Measurements from ENCODE around the gene RBM39. TPM values are rescaled to one million over a fixed set of nuclear protein-coding genes. Genes with fewer than 3 reads are reported as not detected.

Gene RBM39
- total and polyA plus RNA-seq, 3 experiments from 2014 or later = 157 to 352 (median 349) TPM

DNA sequence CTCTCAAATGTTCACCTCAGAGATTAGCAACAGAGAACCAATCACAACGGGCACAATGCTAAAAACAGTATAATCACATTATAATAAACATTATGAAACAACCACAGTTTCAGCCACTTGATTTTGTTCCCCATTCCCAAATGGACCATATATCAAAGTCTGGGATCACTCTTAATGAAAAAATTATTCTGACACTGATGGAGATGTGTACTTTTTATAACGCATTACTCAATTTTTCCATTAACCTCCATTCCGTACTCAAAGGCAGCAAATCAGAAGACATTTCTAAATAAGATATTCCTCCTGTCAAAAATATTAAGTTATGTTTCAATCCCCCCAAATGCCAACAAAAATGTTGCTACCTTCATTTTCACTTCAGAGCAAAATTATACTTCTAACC, 80.2 kb downstream of the RBM39 start:
- no peaks in the 10 kb centered on the region for H3K9me3 Mint-ChIP-seq
- Histone ChIP-seq H3K4me3 (ENCODE audit: low read length) (peak overlapping the region; percentile 95), H3K4me1 (ENCODE audit: insufficient read depth, low read length) (peaks cover 66% of the 10 kb centered on the region)

GRCh38 chr20:35661053-35661452, 81.0 kb downstream of the RBM39 start:
- Histone ChIP-seq H3K9me3 (ENCODE audit: low read length) (no peaks in the 10 kb centered on the region), H3K36me3 (ENCODE audit: insufficient read depth, low read length) (no peaks in the 10 kb centered on the region), H3K4me3 (ENCODE audit: low read length) (peak overlapping the region; percentile 11), H3K27me3 (ENCODE audit: insufficient read depth, low read length, poor library complexity, severe bottlenecking) (no peaks in the 10 kb centered on the region), H3K27ac (ENCODE audit: low read depth, low read length) (no peak overlapping the region), H3K4me1 (ENCODE audit: insufficient read depth, low read length) (peaks cover 70% of the 10 kb centered on the region)
- H3K27ac Mint-ChIP-seq = peak overlapping the region; percentile 33 to 100 (median 99)
- no peaks in the 10 kb centered on the region for H3K9me3 Mint-ChIP-seq
- peaks cover 0 to 35% (median 1%) of the 10 kb centered on the region in 3 donors for H3K36me3 Mint-ChIP-seq
- peaks cover 66 to 79% (median 74%) of the 10 kb centered on the region in 3 donors for H3K4me1 Mint-ChIP-seq
- ChIA-PET POLR2A (interaction anchor here (0.6 to 1.3 kb wide), 2 partner anchors 42 to 52 kb away, joined by 4 read pairs; no protein-coding TSS in a partner anchor), CTCF (interaction anchor here (1.9 kb wide), 1 partner anchor 42 kb away, joined by 6 read pairs; no protein-coding TSS in a partner anchor)
- DNase-seq = no peak
- peak overlapping the region; percentile 86 to 98 (median 96) for H3K4me3 Mint-ChIP-seq
- no peaks in the 10 kb centered on the region for H3K27me3 Mint-ChIP-seq

More for the DNA sequence above, 80.2 kb downstream of the RBM39 start:
- POLR2A ChIA-PET = no interaction called here
- H3K36me3 ChIP-seq (ENCODE audit: insufficient read depth, low read length) = no peaks in the 10 kb centered on the region
- no peak for DNase-seq
- peak overlapping the region; percentile 43 to 100 (median 99) for H3K27ac Mint-ChIP-seq
- H3K4me1 Mint-ChIP-seq = peaks cover 66 to 74% (median 68%) of the 10 kb centered on the region in 3 donors
- H3K27me3 ChIP-seq (ENCODE audit: insufficient read depth, low read length, poor library complexity, severe bottlenecking) = no peaks in the 10 kb centered on the region
- H3K36me3 Mint-ChIP-seq = peaks cover 0 to 30% (median 1%) of the 10 kb centered on the region in 3 donors
- no peaks in the 10 kb centered on the region for H3K27me3 Mint-ChIP-seq
- H3K27ac ChIP-seq (ENCODE audit: low read depth, low read length) = no peak overlapping the region
- peak overlapping the region; percentile 86 to 98 (median 96) for H3K4me3 Mint-ChIP-seq
- CTCF ChIA-PET = interaction anchor here (1.9 kb wide), 1 partner anchor 43 kb away, joined by 6 read pairs; no protein-coding TSS in a partner anchor
- no peaks in the 10 kb centered on the region for H3K9me3 ChIP-seq (ENCODE audit: low read length)

- ChIA-PET CTCF (interaction anchor here (1.9 kb wide), 1 partner anchor 41 kb away, joined by 6 read pairs; no protein-coding TSS in a partner anchor), POLR2A (interaction anchor here (0.6 to 1.3 kb wide), 4 partner anchors 26 to 53 kb away, joined by 4 to 6 read pairs (median 4); partner anchors contain the start of gene SPAG4)
- peaks cover 3% of the 10 kb centered on the region for H3K36me3 ChIP-seq (ENCODE audit: insufficient read depth, low read length)
- H3K4me3 Mint-ChIP-seq = peak overlapping the region; percentile 86 to 98 (median 96)
- no peaks in the 10 kb centered on the region for H3K9me3 Mint-ChIP-seq
- H3K4me1 Mint-ChIP-seq = peaks cover 66 to 79% (median 74%) of the 10 kb centered on the region in 3 donors
- peaks cover 0 to 35% (median 1%) of the 10 kb centered on the region in 3 donors for H3K36me3 Mint-ChIP-seq
- H3K27me3 Mint-ChIP-seq = no peaks in the 10 kb centered on the region
- peak overlapping the region; percentile 13 for H3K27ac ChIP-seq (ENCODE audit: low read depth, low read length)
- H3K4me1 ChIP-seq (ENCODE audit: insufficient read depth, low read length) = peaks cover 70% of the 10 kb centered on the region
- no peaks in the 10 kb centered on the region for H3K9me3 ChIP-seq (ENCODE audit: low read length)
- DNase-seq = no peak
- peak overlapping the region; percentile 26 to 100 (median 99) for H3K27ac Mint-ChIP-seq
- peak overlapping the region; percentile 11 for H3K4me3 ChIP-seq (ENCODE audit: low read length)
- H3K27me3 ChIP-seq (ENCODE audit: insufficient read depth, low read length, poor library complexity, severe bottlenecking) = no peaks in the 10 kb centered on the region
These were observed 81.7 kb downstream of the RBM39 start for GRCh38 chr20:35660122-35660937.

DNA sequence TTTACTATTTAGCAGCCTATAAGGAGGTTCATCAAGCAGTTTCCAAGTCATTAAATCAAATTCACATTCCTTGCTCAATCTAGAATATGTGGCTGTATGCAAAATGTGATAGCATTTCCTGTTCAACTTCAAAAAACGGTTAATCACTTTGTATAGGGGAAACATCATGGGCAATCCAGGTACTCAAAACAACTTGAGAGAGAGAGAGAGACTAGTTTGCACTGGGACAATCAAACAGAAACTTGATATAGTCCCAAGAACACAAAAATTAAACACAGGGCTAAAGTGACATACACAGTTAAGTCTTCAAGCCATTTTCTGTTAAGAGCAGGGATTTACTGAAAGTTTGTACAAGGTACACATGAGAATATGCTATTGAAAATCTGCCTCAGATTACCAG, 84.8 kb downstream of the RBM39 start:
- Mint-ChIP-seq H3K36me3 (peaks cover 0 to 19% (median 2%) of the 10 kb centered on the region in 3 donors), H3K27me3 (no peaks in the 10 kb centered on the region), H3K27ac (peak overlapping the region; percentile 0 to 92 (median 70)), H3K9me3 (no peaks in the 10 kb centered on the region), H3K4me1 (peaks cover 46 to 59% (median 54%) of the 10 kb centered on the region in 3 donors), H3K4me3 (peak overlapping the region; percentile 4 to 75 (median 59))
- Histone ChIP-seq H3K4me3 (ENCODE audit: low read length) (no peak overlapping the region), H3K27ac (ENCODE audit: low read depth, low read length) (no peak overlapping the region), H3K27me3 (ENCODE audit: insufficient read depth, low read length, poor library complexity, severe bottlenecking) (no peaks in the 10 kb centered on the region), H3K9me3 (ENCODE audit: low read length) (no peaks in the 10 kb centered on the region), H3K4me1 (ENCODE audit: insufficient read depth, low read length) (peaks cover 65% of the 10 kb centered on the region), H3K36me3 (ENCODE audit: insufficient read depth, low read length) (peaks cover 29% of the 10 kb centered on the region)
- POLR2A ChIA-PET = no interaction called here
- DNase-seq = peak in 1 of 5 donors; percentile 11
- CTCF ChIA-PET = interaction anchor here (1.5 kb wide), 1 partner anchor 56 kb away, joined by 4 read pairs; no protein-coding TSS in a partner anchor

GRCh38 chr20:35654415-35654814, 87.6 kb downstream of the RBM39 start:
- peaks cover 34% of the 10 kb centered on the region for H3K36me3 ChIP-seq (ENCODE audit: insufficient read depth, low read length)
- CTCF ChIA-PET = interaction anchor here (1.7 kb wide), 1 partner anchor 35 kb away, joined by 6 read pairs; no protein-coding TSS in a partner anchor

DNA sequence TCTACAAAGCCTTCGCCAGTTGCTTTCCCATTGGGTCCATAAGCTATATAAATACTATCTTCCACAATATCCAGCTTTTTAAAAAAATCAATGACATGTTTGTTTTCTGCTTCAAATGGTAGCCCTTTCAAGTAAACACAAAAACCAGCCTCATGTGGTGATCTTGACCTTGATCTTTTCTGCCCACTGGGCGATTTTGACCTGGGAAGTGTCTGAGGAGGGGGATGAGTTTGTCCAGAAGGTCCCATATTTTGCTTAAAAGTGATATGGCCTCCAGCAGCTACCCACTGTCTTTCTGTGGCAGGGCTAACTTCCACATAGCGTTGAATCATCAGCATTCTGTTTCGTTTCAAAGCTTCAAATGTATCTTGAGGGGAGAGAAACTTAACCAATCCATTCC, 88.2 kb downstream of the RBM39 start:
- peaks cover 0 to 38% (median 3%) of the 10 kb centered on the region in 3 donors for H3K36me3 Mint-ChIP-seq
- peaks cover 34% of the 10 kb centered on the region for H3K36me3 ChIP-seq (ENCODE audit: insufficient read depth, low read length)

More at GRCh38 chr20:35654415-35654814, 87.6 kb downstream of the RBM39 start:
- H3K4me1 ChIP-seq (ENCODE audit: insufficient read depth, low read length) = peaks cover 44% of the 10 kb centered on the region
- no peaks in the 10 kb centered on the region for H3K27me3 Mint-ChIP-seq
- no peak for DNase-seq
- peaks cover 0 to 36% (median 3%) of the 10 kb centered on the region in 3 donors for H3K36me3 Mint-ChIP-seq
- POLR2A ChIA-PET = interaction anchor here (0.9 kb wide), 1 partner anchor 10 kb away, joined by 3 read pairs; the partner anchor contains the start of genes CPNE1 and RBM12
- H3K9me3 Mint-ChIP-seq = no peaks in the 10 kb centered on the region
- no peak overlapping the region for H3K27ac ChIP-seq (ENCODE audit: low read depth, low read length)
- no peak overlapping the region for H3K4me3 ChIP-seq (ENCODE audit: low read length)
- no peak overlapping the region for H3K27ac Mint-ChIP-seq
- no peak overlapping the region for H3K4me3 Mint-ChIP-seq
- peaks cover 43 to 59% (median 49%) of the 10 kb centered on the region in 3 donors for H3K4me1 Mint-ChIP-seq
- no peaks in the 10 kb centered on the region for H3K9me3 ChIP-seq (ENCODE audit: low read length)
- H3K27me3 ChIP-seq (ENCODE audit: insufficient read depth, low read length, poor library complexity, severe bottlenecking) = no peaks in the 10 kb centered on the region

More for the DNA sequence above, 88.2 kb downstream of the RBM39 start:
- no peak overlapping the region for H3K4me3 Mint-ChIP-seq
- no peaks in the 10 kb centered on the region for H3K27me3 Mint-ChIP-seq
- Histone ChIP-seq H3K27ac (ENCODE audit: low read depth, low read length) (no peak overlapping the region), H3K4me1 (ENCODE audit: insufficient read depth, low read length) (peaks cover 38% of the 10 kb centered on the region), H3K27me3 (ENCODE audit: insufficient read depth, low read length, poor library complexity, severe bottlenecking) (no peaks in the 10 kb centered on the region), H3K9me3 (ENCODE audit: low read length) (no peaks in the 10 kb centered on the region), H3K4me3 (ENCODE audit: low read length) (no peak overlapping the region)
- ChIA-PET POLR2A (interaction anchor here (0.8 kb wide), 1 partner anchor 10 kb away, joined by 4 read pairs; no protein-coding TSS in a partner anchor), CTCF (interaction anchor here (1.2 to 1.7 kb wide), 2 partner anchors 14 to 35 kb away, joined by 3 to 6 read pairs; no protein-coding TSS in a partner anchor)
- H3K27ac Mint-ChIP-seq = no peak overlapping the region
- no peaks in the 10 kb centered on the region for H3K9me3 Mint-ChIP-seq
- peaks cover 43 to 59% (median 49%) of the 10 kb centered on the region in 3 donors for H3K4me1 Mint-ChIP-seq
- no peak for DNase-seq
